Middle frontal gyrus (tissue), 1 donor: ENCODE measurements around the gene TRIM23.

Experiments used
- DNase-seq: peaks from one replicate; pipeline ENCODE4 v3.0.0-alpha.2; 2015; ENCODE audit warnings: low spot score; ENCODE audit errors: extremely low spot score

TRIM23 gene

GRCh38 chr5:65566505-65566904, 57.6 kb downstream of the TRIM23 start:
- no peak for DNase-seq

GRCh38 chr5:65563777-65564176, 60.4 kb downstream of the TRIM23 start:
- no peak for DNase-seq

GRCh38 chr5:65562731-65563701, 61.1 kb downstream of the TRIM23 start, which contains the start of the genes CENPK and PPWD1:
CENPK (minus strand) TSS chr5:65563168; CDS start chr5:65554907, 8,261 bp downstream.
PPWD1 (plus strand) TSS chr5:65563296; CDS start chr5:65563311, 15 bp downstream.
- DNase-seq = peak; percentile 92

- no peak for DNase-seq
Measured at GRCh38 chr5:65556718-65557117, 67.4 kb downstream of the TRIM23 start.

GRCh38 chr5:65556181-65556580, 68.0 kb downstream of the TRIM23 start:
- DNase-seq = no peak

- no peak for DNase-seq
Measured at GRCh38 chr5:65555287-65555686, 68.8 kb downstream of the TRIM23 start.

GRCh38 chr5:65553941-65554340, 70.2 kb downstream of the TRIM23 start:
- DNase-seq = no peak

GRCh38 chr5:65548281-65548680, 75.9 kb downstream of the TRIM23 start:
- DNase-seq = no peak

- no peak for DNase-seq
Measured at GRCh38 chr5:65546141-65546540, 78.0 kb downstream of the TRIM23 start.

GRCh38 chr5:65544473-65544872, 79.7 kb downstream of the TRIM23 start:
- no peak for DNase-seq

GRCh38 chr5:65539827-65540226, 84.3 kb downstream of the TRIM23 start:
- DNase-seq = no peak
